Caco-2 (cell line): ENCODE data around the gene RCAN1. TPM values are rescaled to one million over a fixed set of nuclear protein-coding genes. Genes with fewer than 3 reads are reported as not detected.
A peak's percentile ranks its signal among the peaks of the same experiment; 100 is the strongest.

Experiments used
- BruUV-seq: library from RNA; stranded (reverse); fragments of 400-500 nt; replicated peaks from 2 replicates; lab custom pipeline; 2021; lab: Mats Ljungman, UMichigan
- CTCF ChIA-PET: fragments of 300-600 bp; sonication (Branson Sonifier 250); formaldehyde crosslinking; loops from one replicate; lab custom pipeline; 2022; ENCODE audit warnings: antibody characterized with exemption; lab: Charles Lee
- POLR2A ChIA-PET: fragments of 300-600 bp; sonication (Branson Sonifier 250); formaldehyde crosslinking; loops from one replicate; lab custom pipeline; 2022; ENCODE audit warnings: antibody characterized with exemption; lab: Charles Lee
- DNase-seq, 2 experiments: peaks; one replicate each; pipeline versions ENCODE4 v3.0.0 to v3.0.0-alpha.2; 2020 to 2022
- H3K27me3 ChIP-seq: replicated peaks from 2 replicates; pipeline ENCODE4 v1.6.0; 2011; ENCODE audit warnings: low read length; ENCODE audit not compliant: control insufficient read depth, insufficient read depth
- H3K36me3 ChIP-seq: 2 replicates; pipeline ENCODE4 v1.5.1; 2011; ENCODE audit warnings: low read length; ENCODE audit not compliant: control insufficient read depth, insufficient read depth
- H3K4me1 ChIP-seq: fragments of 250-450 bp; sonication (Bioruptor Pico); 2 replicates; pipeline ENCODE4 v1.5.1; 2020; ENCODE audit warnings: mild to moderate bottlenecking
- H3K4me3 ChIP-seq: 2 replicates; pipeline ENCODE4 v1.5.1; 2011; ENCODE audit warnings: low read depth, mild to moderate bottlenecking, control low read depth, low read length
- H3K9me3 ChIP-seq: fragments of 250-450 bp; sonication (Bioruptor Pico); 2 replicates; pipeline ENCODE4 v1.5.1; 2020; ENCODE audit warnings: mild to moderate bottlenecking, moderate library complexity
- H3K27ac Mint-ChIP-seq: one replicate; pipeline ENCODE4 v1.8.0; 2022; ENCODE audit warnings: mixed read lengths; ENCODE audit not compliant: unreplicated experiment
- H3K27me3 Mint-ChIP-seq: one replicate; pipeline ENCODE4 v1.8.0; 2022; ENCODE audit warnings: mixed read lengths; ENCODE audit not compliant: insufficient read depth, unreplicated experiment
- H3K36me3 Mint-ChIP-seq: one replicate; pipeline ENCODE4 v1.8.0; 2022; ENCODE audit warnings: mild to moderate bottlenecking, mixed read lengths; ENCODE audit not compliant: insufficient read depth, unreplicated experiment
- H3K4me1 Mint-ChIP-seq: one replicate; pipeline ENCODE4 v1.8.0; 2022; ENCODE audit warnings: low read depth, mixed read lengths; ENCODE audit not compliant: unreplicated experiment
- H3K4me3 Mint-ChIP-seq: one replicate; pipeline ENCODE4 v1.8.0; 2022; ENCODE audit warnings: mild to moderate bottlenecking, moderate library complexity, mixed read lengths; ENCODE audit not compliant: unreplicated experiment
- H3K9me3 Mint-ChIP-seq: one replicate; pipeline ENCODE4 v1.8.0; 2022; ENCODE audit warnings: mixed read lengths; ENCODE audit not compliant: unreplicated experiment
- intact Hi-C: fragments of 100-400 bp; cut with micrococcal nuclease; formaldehyde crosslinking; loops from one replicate; pipeline ENCODE4 v1.10.0; 2022; ENCODE audit not compliant: unreplicated experiment
- total RNA-seq: library from RNA; stranded (reverse); gene quantifications from 2 replicates; pipeline ENCODE4 v1.2.3, GENCODE V29; 2022
- TF ChIP-seq, protein P1 (sequence below), 2 experiments: fragments of 200-600 bp in 1 of 2; IDR thresholded peaks; 1 replicate in 1 of 2; 2 replicates in 1 of 2; pipeline versions ENCODE4 v1.5.1 to v1.8.0; 2011 to 2022; ENCODE audit warnings: antibody characterized with exemption in 1 of 2, control low read depth in 1 of 2, inconsistent platforms in 1 of 2, low read depth in 1 of 2, low read length in 1 of 2, mild to moderate bottlenecking in 1 of 2, moderate library complexity in 1 of 2; ENCODE audit not compliant: insufficient read depth in 1 of 2, severe bottlenecking in 1 of 2, unreplicated experiment in 1 of 2

The RCAN1 gene
- total RNA-seq, 1 experiment from 2014 or later = 29.4 TPM

DNA sequence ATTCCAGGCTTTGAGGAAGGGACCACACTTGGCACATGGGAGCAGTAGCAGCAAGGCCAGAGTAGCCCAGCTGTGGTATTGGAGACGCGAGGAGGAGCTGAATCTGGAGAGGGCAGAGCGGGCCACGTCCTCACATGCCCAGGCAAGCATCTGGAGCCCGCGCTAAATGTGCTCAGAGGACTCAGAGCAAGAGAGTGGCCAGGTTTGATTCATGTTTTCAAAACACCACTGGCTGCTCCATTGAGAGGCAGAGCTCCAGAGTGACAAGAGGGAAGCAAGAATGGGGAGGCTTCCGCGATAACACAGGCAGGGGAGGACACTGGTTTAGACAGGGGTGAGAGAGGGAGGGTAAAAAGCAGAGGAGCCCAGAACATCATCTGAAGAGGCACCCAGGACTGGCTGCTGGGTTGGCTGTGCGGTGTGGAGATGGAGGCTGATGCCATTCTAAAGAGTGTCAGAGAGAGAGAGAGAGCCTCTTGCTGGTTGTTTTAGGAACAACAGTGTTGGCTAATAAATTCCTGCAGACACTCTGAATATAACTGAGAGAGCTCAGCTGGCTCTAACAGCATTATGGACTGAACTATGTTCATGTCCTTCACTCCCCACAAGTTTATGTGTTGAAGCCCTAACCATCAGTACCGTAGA is 32.3 kb downstream of the RCAN1 start:
- Mint-ChIP-seq H3K9me3 (no peaks in the 10 kb centered on the region), H3K4me1 (no peaks in the 10 kb centered on the region), H3K36me3 (no peaks in the 10 kb centered on the region), H3K27ac (no peak overlapping the region), H3K27me3 (no peaks in the 10 kb centered on the region), H3K4me3 (no peak overlapping the region)
- intact Hi-C loops = no loop called here
- H3K4me3 ChIP-seq = no peak overlapping the region
- BruUV-seq = no TSS peak
- no peaks in the 10 kb centered on the region for H3K36me3 ChIP-seq
- H3K27me3 ChIP-seq = no peaks in the 10 kb centered on the region
- TF ChIP-seq, protein P1, sequence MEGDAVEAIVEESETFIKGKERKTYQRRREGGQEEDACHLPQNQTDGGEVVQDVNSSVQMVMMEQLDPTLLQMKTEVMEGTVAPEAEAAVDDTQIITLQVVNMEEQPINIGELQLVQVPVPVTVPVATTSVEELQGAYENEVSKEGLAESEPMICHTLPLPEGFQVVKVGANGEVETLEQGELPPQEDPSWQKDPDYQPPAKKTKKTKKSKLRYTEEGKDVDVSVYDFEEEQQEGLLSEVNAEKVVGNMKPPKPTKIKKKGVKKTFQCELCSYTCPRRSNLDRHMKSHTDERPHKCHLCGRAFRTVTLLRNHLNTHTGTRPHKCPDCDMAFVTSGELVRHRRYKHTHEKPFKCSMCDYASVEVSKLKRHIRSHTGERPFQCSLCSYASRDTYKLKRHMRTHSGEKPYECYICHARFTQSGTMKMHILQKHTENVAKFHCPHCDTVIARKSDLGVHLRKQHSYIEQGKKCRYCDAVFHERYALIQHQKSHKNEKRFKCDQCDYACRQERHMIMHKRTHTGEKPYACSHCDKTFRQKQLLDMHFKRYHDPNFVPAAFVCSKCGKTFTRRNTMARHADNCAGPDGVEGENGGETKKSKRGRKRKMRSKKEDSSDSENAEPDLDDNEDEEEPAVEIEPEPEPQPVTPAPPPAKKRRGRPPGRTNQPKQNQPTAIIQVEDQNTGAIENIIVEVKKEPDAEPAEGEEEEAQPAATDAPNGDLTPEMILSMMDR (IDR thresholded peaks at IDR 0.05; ENCODE audit: insufficient read depth in 1 of 2, low read depth in 1 of 2, low read length in 1 of 2, severe bottlenecking in 1 of 2, unreplicated experiment in 1 of 2) = peak; percentile 20 to 46
- CTCF ChIA-PET = interaction anchor here (0.7 to 2.2 kb wide), 6 partner anchors 20 to 72 kb away, joined by 3 to 14 read pairs (median 9); no protein-coding TSS in a partner anchor
- H3K9me3 ChIP-seq = no peaks in the 10 kb centered on the region
- peak in 1 of 2 experiments; percentile 27 for DNase-seq
- no peaks in the 10 kb centered on the region for H3K4me1 ChIP-seq
- POLR2A ChIA-PET = interaction anchor here (0.7 kb wide), 1 partner anchor 57 kb away, joined by 6 read pairs; no protein-coding TSS in a partner anchor

DNA sequence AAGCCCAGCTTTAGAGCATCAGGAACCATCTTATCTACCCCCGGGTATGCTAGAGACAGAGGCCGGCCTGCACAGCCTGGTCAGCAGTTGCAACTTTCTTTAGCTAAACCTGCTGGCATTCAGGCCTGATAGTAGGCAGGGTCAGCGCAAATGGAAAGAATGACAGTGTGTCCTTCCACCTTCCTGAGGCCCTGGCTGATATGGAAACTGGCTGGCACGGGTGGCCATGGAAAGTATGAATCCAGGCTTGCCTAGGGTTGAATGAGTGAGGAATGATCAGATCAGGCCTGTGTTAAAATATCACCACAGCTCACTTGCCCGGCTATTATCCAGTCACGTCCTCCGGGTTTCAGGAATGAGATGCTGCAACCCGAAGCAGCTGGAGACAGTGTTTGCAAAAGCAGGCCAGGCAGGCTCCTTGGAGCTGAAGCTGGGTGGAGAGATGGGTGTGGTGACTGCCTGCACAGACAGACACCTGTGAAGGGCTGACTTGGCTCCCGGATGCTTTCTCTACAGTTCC is 34.7 kb downstream of the RCAN1 start:
- ChIA-PET CTCF (no interaction called here), POLR2A (no interaction called here)
- DNase-seq = no peak
- TF ChIP-seq, protein P1 (IDR thresholded peaks at IDR 0.05; ENCODE audit: insufficient read depth in 1 of 2, low read depth in 1 of 2, low read length in 1 of 2, severe bottlenecking in 1 of 2, unreplicated experiment in 1 of 2) = no peak
- H3K27me3 ChIP-seq = no peaks in the 10 kb centered on the region
- no peak overlapping the region for H3K4me3 ChIP-seq
- H3K36me3 ChIP-seq = no peaks in the 10 kb centered on the region
- no peaks in the 10 kb centered on the region for H3K9me3 ChIP-seq
- Mint-ChIP-seq H3K4me1 (no peaks in the 10 kb centered on the region), H3K9me3 (no peaks in the 10 kb centered on the region), H3K4me3 (no peak overlapping the region), H3K27ac (no peak overlapping the region), H3K36me3 (no peaks in the 10 kb centered on the region), H3K27me3 (no peaks in the 10 kb centered on the region)
- intact Hi-C loops = no loop called here
- BruUV-seq = no TSS peak
- no peaks in the 10 kb centered on the region for H3K4me1 ChIP-seq

DNA sequence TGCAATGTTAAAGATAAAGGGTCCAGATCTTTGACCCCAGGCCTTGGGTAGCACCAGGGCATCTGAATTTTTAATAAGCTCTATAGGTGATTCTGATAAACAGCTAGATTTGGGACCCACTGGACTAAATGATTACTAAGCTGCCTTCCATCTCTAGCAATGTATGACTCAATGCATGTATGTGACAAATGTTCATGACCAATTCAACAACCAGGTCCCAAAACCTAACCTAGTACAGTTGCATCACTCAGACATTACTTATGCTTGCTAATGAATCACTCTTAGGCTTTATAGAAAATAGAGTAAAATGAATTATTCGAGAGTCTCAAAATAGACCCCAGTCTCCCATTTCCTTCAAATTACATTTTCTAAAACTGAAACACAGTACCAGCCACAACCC is 35.5 kb downstream of the RCAN1 start:
- Mint-ChIP-seq H3K36me3 (no peaks in the 10 kb centered on the region), H3K27ac (no peak overlapping the region), H3K9me3 (no peaks in the 10 kb centered on the region), H3K4me3 (no peak overlapping the region), H3K27me3 (no peaks in the 10 kb centered on the region), H3K4me1 (no peaks in the 10 kb centered on the region)
- no peak for DNase-seq
- POLR2A ChIA-PET = no interaction called here
- intact Hi-C loops = no loop called here
- Histone ChIP-seq H3K9me3 (no peaks in the 10 kb centered on the region), H3K27me3 (no peaks in the 10 kb centered on the region), H3K36me3 (no peaks in the 10 kb centered on the region), H3K4me1 (no peaks in the 10 kb centered on the region), H3K4me3 (no peak overlapping the region)
- CTCF ChIA-PET = no interaction called here
- TF ChIP-seq, protein P1 (IDR thresholded peaks at IDR 0.05; ENCODE audit: insufficient read depth in 1 of 2, low read depth in 1 of 2, low read length in 1 of 2, severe bottlenecking in 1 of 2, unreplicated experiment in 1 of 2) = no peak
- BruUV-seq = no TSS peak
